Purkinje cell (primary cell): ENCODE results near the gene BRSK1. TPM values are rescaled to one million over a fixed set of nuclear protein-coding genes. Genes with fewer than 3 reads are reported as not detected.

ENCODE experiments used
- polyA plus RNA-seq: library from polyadenylated mRNA; unstranded; fragments of >200 nt; fragmentation: Nextera tagmentation; gene quantifications from 2 replicates; pipeline ENCODE4 v1.2.1, GENCODE V29; 2014

Gene BRSK1
- polyA plus RNA-seq = 0.44 and 2.8 TPM in 2 replicates

DNA sequence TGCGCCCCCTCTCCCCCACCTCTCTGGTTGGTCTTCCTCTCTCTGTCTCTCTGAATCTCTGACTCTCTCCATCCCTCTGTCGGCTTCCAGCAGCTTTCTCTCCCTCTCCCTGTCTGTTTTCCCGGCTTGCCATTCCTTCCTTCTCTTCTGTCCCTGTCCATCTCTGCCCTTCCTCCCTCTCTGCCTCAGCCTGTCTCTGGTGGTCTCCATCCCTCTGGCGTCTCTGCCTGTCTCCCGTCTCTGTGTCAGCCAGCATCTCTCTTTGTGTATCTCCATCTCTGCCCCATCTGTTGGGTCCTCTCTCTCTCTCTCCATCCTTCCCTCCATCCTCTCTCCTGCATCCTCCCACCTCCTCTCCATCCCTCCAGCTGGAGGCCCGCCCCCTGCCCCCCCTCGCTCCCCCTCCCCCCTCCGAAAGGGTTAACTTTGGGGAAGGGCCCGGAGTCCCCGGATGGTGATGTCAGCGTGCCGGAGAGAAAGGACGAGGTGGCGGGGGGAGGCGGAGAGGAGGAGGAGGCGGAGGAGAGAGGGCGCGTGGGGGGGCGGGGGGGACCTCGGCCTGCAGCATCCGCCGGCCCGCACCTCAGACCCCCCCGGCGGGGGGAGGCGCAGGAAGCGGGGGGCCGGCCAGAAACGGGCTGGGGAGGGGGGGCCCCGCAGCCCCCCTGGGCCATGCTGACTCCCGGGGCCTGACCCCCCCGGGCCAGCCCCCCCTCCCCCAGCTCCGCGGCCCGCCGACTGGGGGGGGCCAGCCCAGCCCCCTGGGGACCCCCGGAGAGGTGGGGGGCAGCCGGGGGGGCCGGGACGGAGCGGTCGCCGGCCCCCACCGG is at the start of gene BRSK1:
TSS of gene BRSK1 (plus strand) at position 450 of the 830 bp plus-strand sequence. CDS start 446 bp downstream, outside the sequence.

DNA sequence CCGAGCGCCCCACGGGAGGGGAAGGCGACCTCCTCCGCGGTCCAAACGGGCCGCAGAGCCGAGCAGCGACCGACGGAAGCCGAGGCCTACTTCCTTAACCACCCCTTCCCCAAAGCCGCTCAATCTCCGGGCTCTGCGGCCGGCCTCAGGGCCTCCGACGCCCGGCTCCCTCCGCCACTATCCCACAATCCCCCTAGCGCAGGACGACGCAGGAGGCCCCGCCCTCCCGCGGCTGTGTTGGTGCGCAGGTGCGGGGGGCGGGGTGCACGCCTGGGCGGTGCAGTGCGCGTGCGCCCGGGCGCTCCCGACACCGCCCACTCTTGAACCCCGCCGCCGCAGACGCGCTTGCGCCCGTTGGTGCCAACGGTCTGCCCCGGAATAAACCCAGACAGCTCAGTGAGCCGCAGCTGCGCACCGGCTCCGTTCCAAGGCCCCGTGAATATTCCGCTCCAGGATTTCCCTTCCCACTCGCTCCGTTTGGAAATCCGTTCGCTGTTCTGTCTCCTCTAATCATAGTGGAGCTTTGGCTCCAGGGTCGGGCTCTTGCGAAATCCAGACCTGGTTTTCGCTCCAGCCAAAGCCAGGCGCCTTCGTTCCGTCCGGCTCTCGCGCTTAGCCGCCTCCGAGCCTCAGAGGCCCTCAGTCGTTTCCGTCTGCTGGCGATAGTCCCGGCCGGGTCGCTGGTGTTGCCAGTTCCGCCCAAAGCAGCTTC is 24.8 kb upstream of the BRSK1 start, which contains the start of gene PPP6R1:
TSS of gene PPP6R1 (minus strand) at position 190 of the 712 bp plus-strand sequence. CDS start 11,914 bp downstream, outside the sequence.

DNA sequence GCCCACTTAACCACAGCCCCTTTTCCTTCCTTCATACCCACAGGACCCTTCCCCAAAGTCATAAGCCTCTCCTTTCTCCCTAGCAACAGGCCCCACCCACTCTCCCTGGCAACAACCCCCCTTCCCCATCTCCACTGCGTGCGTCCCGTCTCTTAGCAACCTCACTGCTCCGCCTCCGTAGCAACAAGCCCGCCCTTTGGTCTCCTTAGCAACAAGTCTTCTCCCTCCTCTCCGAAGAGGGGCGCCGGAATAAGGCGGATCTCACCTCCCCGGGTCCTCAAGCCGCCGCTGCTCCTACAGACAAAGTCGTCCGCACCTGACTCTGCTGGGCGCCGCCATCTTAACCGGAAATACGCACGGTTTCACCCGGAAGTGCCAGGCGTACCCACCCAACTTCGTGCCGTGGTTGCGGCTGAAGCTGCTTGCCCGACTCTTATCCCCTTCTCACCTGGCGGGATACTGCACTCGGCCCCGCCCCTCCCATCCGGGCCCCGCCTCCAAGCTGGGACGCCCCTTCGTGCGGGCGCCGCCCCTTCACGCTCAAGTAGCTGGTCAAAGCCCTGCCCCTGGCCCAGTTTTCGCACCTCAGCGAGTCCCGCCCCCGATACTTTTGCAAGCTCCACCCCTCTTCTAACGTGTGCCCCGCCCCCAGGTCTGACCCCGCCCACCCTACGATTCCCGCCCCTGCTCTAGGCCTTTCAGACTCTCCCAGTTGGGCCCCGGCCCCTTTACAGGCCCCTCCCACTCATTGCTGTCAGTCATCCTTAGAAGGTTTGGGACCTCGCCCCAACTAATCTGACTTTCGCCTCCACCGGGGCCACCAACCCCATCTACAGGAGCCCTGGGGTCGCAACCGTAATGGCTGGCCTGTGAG is 3.8 kb upstream of the BRSK1 start, which contains the start of gene HSPBP1:
TSS of gene HSPBP1 (minus strand) at position 341 of the 874 bp plus-strand sequence. CDS start 502 bp downstream, outside the sequence.

DNA sequence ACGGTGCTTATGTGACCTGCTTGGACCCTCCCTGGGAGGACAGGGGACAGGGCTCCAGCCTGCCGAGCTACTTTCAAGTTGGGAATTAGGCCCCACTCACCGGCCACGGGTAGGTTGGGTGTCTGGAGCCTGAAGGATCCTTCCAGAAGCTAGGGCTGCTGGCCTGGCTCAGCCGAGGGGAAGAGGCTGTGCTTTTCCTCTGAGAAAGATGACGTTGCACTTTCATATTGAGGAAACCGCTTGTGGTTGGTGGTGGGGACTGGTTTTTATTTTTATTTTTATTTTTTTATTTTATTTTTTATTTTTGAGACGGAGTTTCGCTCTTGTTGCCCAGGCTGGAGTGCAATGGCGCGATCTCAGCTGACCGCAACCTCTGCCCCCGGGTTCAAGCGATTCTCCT is 41.4 kb downstream of the BRSK1 start, which contains the start of gene TMEM150B:
TSS of gene TMEM150B (minus strand) at position 170 of the 400 bp plus-strand sequence. CDS start 4,305 bp downstream, outside the sequence.

DNA sequence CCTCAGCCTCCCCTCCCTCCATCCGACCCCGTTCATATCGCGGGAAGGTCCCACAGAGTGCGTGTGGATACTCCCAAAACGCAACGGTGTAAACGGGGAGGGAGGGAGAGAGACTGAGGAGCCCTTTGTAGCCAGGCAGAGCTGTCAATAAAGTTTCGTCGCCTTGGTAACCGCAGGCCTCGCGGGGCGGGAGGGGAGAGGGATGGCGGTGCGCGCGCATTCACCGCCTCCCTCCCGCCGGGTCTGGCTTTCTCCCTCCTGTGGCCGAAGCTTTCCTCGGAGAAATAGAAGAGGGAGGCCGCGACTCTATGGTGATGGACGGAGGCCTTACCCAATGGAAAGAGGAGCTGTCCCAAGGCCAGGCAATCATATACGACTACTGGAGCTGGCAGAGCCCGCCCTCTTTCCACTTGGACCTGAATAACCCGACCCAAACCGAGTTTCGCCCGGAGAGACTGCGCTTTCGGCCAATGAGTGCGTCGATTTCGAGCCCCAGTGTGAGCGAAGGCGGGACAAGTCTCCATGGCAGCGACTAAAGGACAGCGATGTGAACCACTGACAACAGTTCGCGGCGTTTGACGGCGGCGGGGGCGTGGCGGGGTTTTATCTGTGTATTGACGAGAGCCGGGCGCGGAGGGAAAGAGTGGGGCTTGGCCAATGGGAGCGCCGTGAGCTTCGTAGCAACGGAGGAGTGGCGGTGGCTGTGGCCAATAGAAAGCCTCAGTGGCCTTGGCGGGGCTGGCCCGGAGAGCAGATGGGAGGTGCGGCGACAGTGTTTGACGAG is 55.5 kb downstream of the BRSK1 start, which contains the start of gene KMT5C:
TSS of gene KMT5C (plus strand) at position 772 of the 784 bp plus-strand sequence. CDS start 2,061 bp downstream, outside the sequence.

DNA sequence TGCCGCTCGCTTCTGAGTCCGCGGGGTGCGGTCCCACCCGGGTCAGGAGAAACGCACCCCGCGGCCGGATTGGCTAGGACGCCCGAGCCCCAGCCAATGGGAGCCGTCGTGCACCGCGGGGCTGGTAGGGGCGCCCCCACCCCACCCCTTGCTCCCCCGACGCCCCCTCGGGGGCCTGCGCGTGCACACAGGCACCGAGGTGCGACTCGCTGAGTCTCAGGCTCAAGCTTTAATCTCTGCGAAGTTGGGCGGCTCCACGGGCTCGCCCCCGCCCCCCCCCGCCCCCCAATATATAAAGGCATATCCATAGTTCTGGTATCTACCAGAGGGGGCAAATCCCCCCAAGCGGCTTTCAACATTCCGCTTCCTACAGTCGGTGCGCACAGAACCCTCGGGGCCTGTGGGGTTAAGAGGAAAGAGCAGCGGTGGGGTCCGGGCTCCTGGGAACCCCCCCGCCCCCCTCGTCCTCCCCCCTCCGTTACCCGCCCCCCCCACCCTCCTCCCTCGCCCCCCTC is 71.0 kb downstream of the BRSK1 start, which contains the start of gene COX6B2:
TSS of gene COX6B2 (minus strand) at position 22 of the 515 bp plus-strand sequence. CDS start 198 bp downstream, outside the sequence.

Other genes starting within 250 kb of the BRSK1 start
- 0.60 and 1.1 TPM in 2 replicates for gene GP6, start 245.7 kb upstream of the BRSK1 start, polyA plus RNA-seq
- 3.8 and 5.6 TPM in 2 replicates for gene RDH13, start 220.8 kb upstream of the BRSK1 start, polyA plus RNA-seq
- gene EPS8L1, start 208.1 kb upstream of the BRSK1 start, polyA plus RNA-seq = 3.7 TPM in 1 of 2 replicates, not detected in the other
- 7.8 and 8.1 TPM in 2 replicates for gene PPP1R12C, start 166.4 kb upstream of the BRSK1 start, polyA plus RNA-seq
- 84.0 and 98.2 TPM in 2 replicates for gene TNNT1, start 134.8 kb upstream of the BRSK1 start, polyA plus RNA-seq
- not detected in 2 replicates for gene TNNI3, start 126.3 kb upstream of the BRSK1 start, polyA plus RNA-seq
- 0.99 TPM in 1 of 2 replicates, not detected in the other for gene DNAAF3, start 117.4 kb upstream of the BRSK1 start, polyA plus RNA-seq
- 2.6 and 7.5 TPM in 2 replicates for gene SYT5, start 103.7 kb upstream of the BRSK1 start, polyA plus RNA-seq
- 1.0 TPM in 1 of 2 replicates, not detected in the other for gene PTPRH, start 74.5 kb upstream of the BRSK1 start, polyA plus RNA-seq
- gene TMEM86B, start 55.2 kb upstream of the BRSK1 start, polyA plus RNA-seq = 0.27 and 1.3 TPM in 2 replicates
- gene PPP6R1, start 25.0 kb upstream of the BRSK1 start, polyA plus RNA-seq = 1.3 and 2.7 TPM in 2 replicates
- 5.9 and 10.4 TPM in 2 replicates for gene HSPBP1, start 3.9 kb upstream of the BRSK1 start, polyA plus RNA-seq
- not detected in 2 replicates for gene TMEM150B, start 41.3 kb downstream of the BRSK1 start, polyA plus RNA-seq
- 0.77 TPM in 1 of 2 replicates, not detected in the other for gene KMT5C, start 55.9 kb downstream of the BRSK1 start, polyA plus RNA-seq
- not detected in 2 replicates for gene COX6B2, start 70.7 kb downstream of the BRSK1 start, polyA plus RNA-seq
- gene GARIN5B, start 79.3 kb downstream of the BRSK1 start, polyA plus RNA-seq = not detected in 2 replicates
- gene IL11, start 86.5 kb downstream of the BRSK1 start, polyA plus RNA-seq = not detected in 2 replicates
- not detected in 2 replicates for gene TMEM190, start 92.8 kb downstream of the BRSK1 start, polyA plus RNA-seq
- not detected in 2 replicates for gene TMEM238, start 100.3 kb downstream of the BRSK1 start, polyA plus RNA-seq
- 339 and 376 TPM in 2 replicates for gene RPL28, start 101.9 kb downstream of the BRSK1 start, polyA plus RNA-seq
- 1.3 and 1.6 TPM in 2 replicates for gene UBE2S, start 123.8 kb downstream of the BRSK1 start, polyA plus RNA-seq
- gene SHISA7, start 159.3 kb downstream of the BRSK1 start, polyA plus RNA-seq = 0.62 TPM in 1 of 2 replicates, not detected in the other
- 0.93 and 1.2 TPM in 2 replicates for gene ISOC2, start 177.6 kb downstream of the BRSK1 start, polyA plus RNA-seq
- gene C19orf85, start 180.8 kb downstream of the BRSK1 start, polyA plus RNA-seq = not detected in 2 replicates
- gene ZNF628, start 192.6 kb downstream of the BRSK1 start, polyA plus RNA-seq = not detected in 2 replicates
- gene NAT14, start 201.2 kb downstream of the BRSK1 start, polyA plus RNA-seq = 26.9 and 43.3 TPM in 2 replicates
- gene SSC5D, start 204.4 kb downstream of the BRSK1 start, polyA plus RNA-seq = 0.05 TPM in 1 of 2 replicates, not detected in the other